GM21515 (cell line): ENCODE measurements around the gene MACROH2A1.

Source experiments
- ATAC-seq: cut with Tn5 transposase; IDR thresholded peaks from one replicate; pipeline ENCODE4 v1.9.1; 2021; ENCODE audit not compliant: unreplicated experiment

The MACROH2A1 gene

DNA sequence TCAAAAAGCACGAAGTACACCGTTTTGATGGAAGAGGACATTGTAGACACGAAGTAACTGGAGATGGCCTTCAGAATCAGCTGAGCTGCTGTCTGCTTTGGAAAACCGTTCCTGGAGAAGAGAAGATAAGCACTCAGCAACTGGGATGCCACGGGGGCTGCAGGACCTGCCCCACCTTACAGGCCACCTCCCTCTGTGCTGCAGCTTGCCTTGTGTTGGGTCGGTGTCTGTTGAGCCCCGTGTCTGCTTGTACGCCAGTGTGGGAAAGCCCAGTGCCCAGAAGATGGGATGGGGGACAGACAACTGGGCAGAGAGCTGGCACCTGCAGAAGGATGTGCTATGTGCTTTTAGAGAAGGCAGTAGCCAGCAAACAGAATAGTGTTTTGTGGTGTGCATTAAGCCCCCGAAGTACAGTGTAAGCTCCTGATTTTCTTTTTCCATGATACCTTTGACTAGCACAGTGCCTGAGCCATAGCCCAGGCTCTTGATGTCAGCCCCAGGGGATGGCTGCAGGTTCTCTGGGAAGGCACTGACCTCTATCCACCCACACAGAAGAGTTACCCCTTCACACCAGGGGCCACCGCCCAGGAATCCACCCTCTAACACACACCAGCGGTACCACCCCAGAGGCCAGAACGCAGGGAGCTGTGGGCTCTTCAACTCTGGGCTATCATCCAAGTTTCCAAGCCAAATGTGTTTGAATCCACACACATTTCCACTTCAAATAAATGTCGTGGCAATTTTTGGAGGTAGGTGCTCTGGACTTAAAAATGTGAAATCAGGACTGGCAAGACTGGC lies 63.8 kb downstream of the MACROH2A1 start:
- ATAC-seq, result no peak

- ATAC-seq, result no peak
Measured at GRCh38 chr5:135333732-135334515, 65.1 kb downstream of the MACROH2A1 start.

- ATAC-seq, result no peak
Measured at GRCh38 chr5:135332519-135333150, 66.4 kb downstream of the MACROH2A1 start.

DNA sequence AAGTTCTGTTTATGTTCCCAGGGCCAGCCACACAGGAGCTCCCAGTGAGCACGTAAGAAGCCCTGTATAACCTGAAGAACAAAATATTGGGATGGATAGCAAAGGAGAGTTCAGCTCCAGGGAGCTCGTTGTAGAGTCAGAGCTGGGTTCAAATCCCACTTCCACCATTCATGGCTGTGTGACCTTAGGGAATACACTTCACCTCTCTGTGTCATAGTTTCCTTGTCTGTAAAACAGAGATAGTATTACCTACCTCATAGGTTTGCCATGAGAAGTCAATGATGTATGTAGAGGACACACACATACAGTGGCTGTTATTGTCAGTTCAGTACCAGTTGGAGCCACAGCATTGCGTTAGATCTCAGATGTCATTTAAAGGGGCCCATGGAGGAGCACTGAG lies 67.4 kb downstream of the MACROH2A1 start:
- ATAC-seq, result no peak

DNA sequence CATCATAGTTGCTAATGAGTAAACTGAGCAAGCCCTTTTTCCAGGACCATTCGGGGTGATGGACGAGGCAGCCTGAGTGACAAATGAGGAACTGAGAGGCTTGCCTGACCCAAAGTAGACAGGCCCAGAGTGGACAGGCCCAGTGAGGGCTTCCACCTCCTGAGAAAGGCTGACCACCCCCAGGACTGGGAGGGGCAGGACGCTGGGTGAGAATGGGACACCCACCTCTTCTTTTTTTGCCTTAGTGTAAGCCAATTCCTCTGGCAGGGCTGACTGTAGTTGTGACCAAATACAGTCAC lies 68.3 kb downstream of the MACROH2A1 start:
- no peak for ATAC-seq

- ATAC-seq, result no peak
Measured at GRCh38 chr5:135329913-135330797, 68.9 kb downstream of the MACROH2A1 start.

- no peak for ATAC-seq
Measured at GRCh38 chr5:135329066-135329912, 69.7 kb downstream of the MACROH2A1 start.

- ATAC-seq, result no peak
Measured at GRCh38 chr5:135328128-135328687, 70.8 kb downstream of the MACROH2A1 start.

GRCh38 chr5:135327429-135328127 lies 71.5 kb downstream of the MACROH2A1 start:
- ATAC-seq, result no peak

- no peak for ATAC-seq
Measured at GRCh38 chr5:135326296-135327254, 72.5 kb downstream of the MACROH2A1 start.

DNA sequence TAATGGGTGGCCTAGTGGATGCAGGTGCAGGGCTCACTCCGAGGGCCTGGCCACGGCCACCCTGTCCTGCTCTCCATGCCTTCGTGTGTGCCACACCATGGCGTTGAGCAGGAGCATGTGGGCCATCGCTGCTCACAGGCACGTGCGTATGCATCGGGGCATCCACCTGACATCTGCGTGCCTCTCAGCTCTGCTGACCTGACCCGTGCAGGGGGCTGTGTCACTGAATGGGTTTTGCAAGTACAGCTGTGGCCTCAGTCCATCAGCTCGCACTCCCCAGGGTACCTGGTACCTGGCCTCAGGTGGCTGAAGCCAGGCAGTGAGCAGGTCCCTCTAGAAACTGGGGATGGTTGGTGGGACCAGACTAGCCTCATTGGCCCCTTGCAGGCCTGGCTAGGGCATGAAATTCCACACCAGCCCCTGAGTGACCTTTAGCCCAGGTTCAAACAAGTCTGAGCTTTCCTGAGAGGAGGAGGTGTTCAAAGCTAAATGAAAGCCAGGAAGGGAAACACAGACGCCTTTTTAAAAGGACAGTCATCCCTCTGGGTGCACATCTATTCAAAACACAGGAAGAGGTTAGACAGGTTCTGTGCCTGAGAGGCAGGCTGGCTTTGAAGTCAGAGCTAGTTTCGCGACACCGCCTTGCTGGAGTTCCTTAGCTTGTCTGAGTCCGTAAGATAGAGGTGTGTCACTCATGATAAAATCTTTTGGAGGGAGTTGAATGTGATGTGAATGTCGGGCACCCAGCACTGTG lies 74.0 kb downstream of the MACROH2A1 start:
- ATAC-seq, result no peak

GRCh38 chr5:135324160-135324559 lies 74.9 kb downstream of the MACROH2A1 start:
- ATAC-seq, result no peak

GRCh38 chr5:135323701-135324132 lies 75.3 kb downstream of the MACROH2A1 start:
- ATAC-seq, result no peak

GRCh38 chr5:135323227-135323626 lies 75.8 kb downstream of the MACROH2A1 start:
- ATAC-seq, result no peak

GRCh38 chr5:135322744-135323143 lies 76.3 kb downstream of the MACROH2A1 start:
- no peak for ATAC-seq

- no peak for ATAC-seq
Measured at GRCh38 chr5:135322271-135322670, 76.8 kb downstream of the MACROH2A1 start.
